Kidney (tissue), 14 donors: ENCODE measurements around the gene NEDD4L. TPM values are rescaled to one million over a fixed set of nuclear protein-coding genes. Genes with fewer than 3 reads are reported as not detected.

Experiments
- DNase-seq, 5 donors: peaks; one replicate each; pipeline ENCODE4 v3.0.0-alpha.2; 2013 to 2020
- FAIRE-seq: peaks from 2 replicates; lab custom pipeline; 2012; peaks lifted over from hg19 to GRCh38; lab: Jason Lieb, UNC
- H3K27ac ChIP-seq, 2 donors: one replicate each; pipeline ENCODE4 v1.7.0; 2013; ENCODE audit warnings: low read depth in 2 of 2, low read length in 2 of 2, inconsistent platforms in 1 of 2
- H3K27me3 ChIP-seq: one replicate; pipeline ENCODE4 v1.7.1; 2013; ENCODE audit warnings: low read length, inconsistent platforms; ENCODE audit not compliant: control insufficient read depth, insufficient read depth
- H3K36me3 ChIP-seq, 3 donors: one replicate each; pipeline versions ENCODE4 v1.7.0 to v1.7.1; 2013; ENCODE audit warnings: low read length in 3 of 3, control low read depth in 1 of 3, inconsistent platforms in 1 of 3; ENCODE audit not compliant: insufficient read depth in 3 of 3, control insufficient read depth in 2 of 3
- H3K4me1 ChIP-seq, 3 donors: one replicate each; pipeline versions ENCODE4 v1.7.0 to v1.7.1; 2013; ENCODE audit warnings: low read length in 3 of 3, inconsistent platforms in 1 of 3, low read depth in 1 of 3; ENCODE audit not compliant: control insufficient read depth in 2 of 3, insufficient read depth in 2 of 3
- H3K4me3 ChIP-seq, 3 donors: one replicate each; pipeline versions ENCODE4 v1.7.0 to v1.8.1; 2013; ENCODE audit warnings: low read length in 3 of 3, control low read depth in 1 of 3, inconsistent platforms in 1 of 3
- H3K9ac ChIP-seq, 3 donors: one replicate each; pipeline versions ENCODE4 v1.7.0 to v1.7.1; 2013; ENCODE audit warnings: low read length in 3 of 3, control low read depth in 1 of 3, inconsistent platforms in 1 of 3
- H3K9me3 ChIP-seq, 3 donors: one replicate each; pipeline versions ENCODE4 v1.7.0 to v1.7.1; 2013; ENCODE audit warnings: low read length in 3 of 3, control low read depth in 1 of 3, inconsistent platforms in 1 of 3; ENCODE audit not compliant: control insufficient read depth in 2 of 3, insufficient read depth in 1 of 3
- intact Hi-C: fragments of 100-400 bp; cut with DNase I; formaldehyde crosslinking; loops from one replicate; pipeline ENCODE4 v1.11.1; 2022
- polyA plus RNA-seq: library from polyadenylated mRNA; stranded (reverse); fragments of 350-450 nt; fragmentation: Illumina TruSeq; extraction: RNeasy Lipid Tissue Mini Kit (QIAGEN cat#74804); gene quantifications from one replicate; pipeline ENCODE4 v1.2.3, GENCODE V29; 2014; ENCODE audit warnings: low read depth, low replicate concordance; ENCODE audit not compliant: insufficient read depth
- total RNA-seq: library from RNA; stranded (reverse); fragmentation: NEBNext Ultra II Directional; extraction: Animal tissue kit (Norgen Biotek cat#: 25700); gene quantifications from one replicate; pipeline ENCODE4 v1.2.1, GENCODE V29; 2021
- TF ChIP-seq, protein P1 (sequence below): IDR thresholded peaks from 3 replicates; pipeline ENCODE4 v1.5.1; 2012; ENCODE audit warnings: mild to moderate bottlenecking, moderate library complexity, borderline replicate concordance; ENCODE audit not compliant: insufficient read depth; ENCODE audit errors: extremely low read depth
- donor health status: control.
- donor health status: control.
- donor health status: control.
- donor health status: control.
- donor health status: control.
- donor health status: DM: yes; HTN: yes; CAD: no.
- donor health status: Normal renal cell carcinoma (clear cell type).

Gene NEDD4L
- total and polyA plus RNA-seq, 2 donors from 2014 or later: 90.8 to 95.7 TPM

DNA sequence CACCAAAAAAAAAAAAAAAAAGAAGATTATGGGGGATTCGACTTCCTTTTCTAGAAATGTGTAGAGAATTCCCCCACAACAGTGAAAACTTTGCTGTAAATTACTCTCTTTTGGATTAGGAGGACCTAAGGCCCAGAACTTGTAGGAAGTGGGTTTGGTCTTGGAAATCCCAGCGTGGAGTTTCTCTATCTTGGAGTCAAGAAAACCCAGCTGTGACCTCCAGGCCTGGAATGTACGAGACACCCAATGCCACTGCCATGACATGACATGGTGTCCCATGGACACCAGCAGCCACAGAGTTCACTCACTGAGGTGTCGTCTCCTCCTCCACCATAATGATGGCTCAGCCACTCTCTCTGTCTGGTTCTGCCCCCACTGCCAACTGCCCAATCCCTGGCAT is 382.6 kb downstream of the NEDD4L start:
- H3K9ac ChIP-seq: no peak overlapping the region
- no peak for DNase-seq
- H3K27ac ChIP-seq: no peak overlapping the region
- TF ChIP-seq, protein P1, sequence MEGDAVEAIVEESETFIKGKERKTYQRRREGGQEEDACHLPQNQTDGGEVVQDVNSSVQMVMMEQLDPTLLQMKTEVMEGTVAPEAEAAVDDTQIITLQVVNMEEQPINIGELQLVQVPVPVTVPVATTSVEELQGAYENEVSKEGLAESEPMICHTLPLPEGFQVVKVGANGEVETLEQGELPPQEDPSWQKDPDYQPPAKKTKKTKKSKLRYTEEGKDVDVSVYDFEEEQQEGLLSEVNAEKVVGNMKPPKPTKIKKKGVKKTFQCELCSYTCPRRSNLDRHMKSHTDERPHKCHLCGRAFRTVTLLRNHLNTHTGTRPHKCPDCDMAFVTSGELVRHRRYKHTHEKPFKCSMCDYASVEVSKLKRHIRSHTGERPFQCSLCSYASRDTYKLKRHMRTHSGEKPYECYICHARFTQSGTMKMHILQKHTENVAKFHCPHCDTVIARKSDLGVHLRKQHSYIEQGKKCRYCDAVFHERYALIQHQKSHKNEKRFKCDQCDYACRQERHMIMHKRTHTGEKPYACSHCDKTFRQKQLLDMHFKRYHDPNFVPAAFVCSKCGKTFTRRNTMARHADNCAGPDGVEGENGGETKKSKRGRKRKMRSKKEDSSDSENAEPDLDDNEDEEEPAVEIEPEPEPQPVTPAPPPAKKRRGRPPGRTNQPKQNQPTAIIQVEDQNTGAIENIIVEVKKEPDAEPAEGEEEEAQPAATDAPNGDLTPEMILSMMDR: no peak
- H3K36me3 ChIP-seq: no peaks in the 10 kb centered on the region
- H3K4me1 ChIP-seq: no peaks in the 10 kb centered on the region
- H3K9me3 ChIP-seq: no peaks in the 10 kb centered on the region
- H3K27me3 ChIP-seq: no peaks in the 10 kb centered on the region
- FAIRE-seq: no peak
- intact Hi-C loops: no loop called here
- no peak overlapping the region for H3K4me3 ChIP-seq

DNA sequence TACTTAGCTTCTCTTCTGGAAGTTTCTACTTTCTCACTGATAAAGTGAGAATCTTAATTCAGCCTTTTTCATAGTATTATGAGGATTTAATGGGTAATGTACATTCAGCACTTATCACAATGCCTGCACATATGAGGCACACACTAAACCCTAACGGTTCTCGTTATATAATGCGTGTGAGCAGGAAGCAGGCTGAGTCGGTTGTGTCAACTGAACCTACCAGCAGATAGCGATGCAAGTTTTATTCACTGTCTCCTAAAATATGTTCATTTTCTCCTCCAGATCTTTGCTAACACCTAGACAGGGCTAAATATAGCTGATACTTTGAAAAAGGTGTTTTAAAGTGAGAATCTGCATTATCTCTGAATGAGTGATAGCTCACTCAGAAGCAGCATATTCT is 383.3 kb downstream of the NEDD4L start:
- no peak overlapping the region for H3K27ac ChIP-seq
- H3K36me3 ChIP-seq: no peaks in the 10 kb centered on the region
- H3K4me3 ChIP-seq: no peak overlapping the region
- no peaks in the 10 kb centered on the region for H3K9me3 ChIP-seq
- H3K4me1 ChIP-seq: no peaks in the 10 kb centered on the region
- TF ChIP-seq, protein P1: no peak
- DNase-seq (no peak), FAIRE-seq (no peak)
- H3K27me3 ChIP-seq: no peaks in the 10 kb centered on the region
- intact Hi-C loops: no loop called here
- no peak overlapping the region for H3K9ac ChIP-seq

DNA sequence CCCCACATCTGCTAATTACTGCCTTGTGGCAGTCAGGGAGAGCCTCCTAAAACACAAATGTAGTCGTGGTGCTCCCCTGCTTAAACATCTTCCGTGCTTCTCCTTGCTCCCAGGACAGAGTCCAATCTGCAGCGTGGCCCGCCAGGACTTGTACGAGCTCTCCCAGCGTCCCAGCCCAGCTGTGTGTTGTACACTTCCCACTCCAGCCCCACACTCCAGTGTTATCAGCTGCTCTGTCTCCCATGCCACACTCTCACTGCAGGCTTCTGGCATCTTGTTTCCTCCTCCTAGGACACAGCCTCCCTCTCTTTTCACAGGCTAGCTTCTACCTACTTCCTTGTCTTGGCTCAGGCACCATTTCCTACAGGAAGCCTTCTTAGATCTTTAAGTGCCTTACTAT is 385.4 kb downstream of the NEDD4L start:
- no peak overlapping the region for H3K27ac ChIP-seq
- DNase-seq (peak in 1 of 5 donors; percentile 12), FAIRE-seq (no peak)
- no peaks in the 10 kb centered on the region for H3K9me3 ChIP-seq
- H3K4me1 ChIP-seq: no peaks in the 10 kb centered on the region
- no peak overlapping the region for H3K9ac ChIP-seq
- TF ChIP-seq, protein P1: no peak
- H3K36me3 ChIP-seq: no peaks in the 10 kb centered on the region
- intact Hi-C loops: no loop called here
- no peaks in the 10 kb centered on the region for H3K27me3 ChIP-seq
- no peak overlapping the region for H3K4me3 ChIP-seq

DNA sequence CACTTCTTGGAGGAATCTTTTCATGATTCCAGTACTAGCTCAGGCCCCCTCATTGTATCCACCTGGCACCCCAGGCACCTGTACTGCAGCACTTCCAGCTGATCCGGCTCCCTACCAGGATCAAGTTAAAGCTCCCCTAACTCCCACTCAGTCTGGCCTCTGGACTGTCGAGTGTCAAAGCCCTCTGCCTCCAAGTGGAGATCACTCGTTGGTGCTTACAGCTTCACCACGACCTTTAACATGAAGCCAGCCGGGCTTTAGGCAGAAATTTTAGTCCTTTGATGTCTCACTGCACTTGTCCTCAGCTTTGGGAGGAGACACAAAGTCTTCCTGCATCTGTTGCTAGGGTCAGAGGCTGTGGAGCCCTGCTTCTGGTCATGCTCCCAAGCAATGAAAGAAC is 387.2 kb downstream of the NEDD4L start:
- Histone ChIP-seq H3K9ac (no peak overlapping the region), H3K9me3 (no peaks in the 10 kb centered on the region), H3K27ac (no peak overlapping the region), H3K27me3 (no peaks in the 10 kb centered on the region), H3K4me3 (no peak overlapping the region), H3K4me1 (no peaks in the 10 kb centered on the region), H3K36me3 (no peaks in the 10 kb centered on the region)
- TF ChIP-seq, protein P1: no peak
- DNase-seq (no peak), FAIRE-seq (no peak)
- intact Hi-C loops: no loop called here
